Measurements from ENCODE around the gene PIK3R1. TPM values are rescaled to one million over a fixed set of nuclear protein-coding genes. Genes with fewer than 3 reads are reported as not detected.

Gene PIK3R1
- total and polyA plus RNA-seq, 7 donors, result 29.7 to 155 (median 102) TPM

- 73 to 82% (median 76%) methylated on average over 6 of the region's 6 CpGs for WGBS, 3 donors
- no peaks in the 10 kb centered on the region for H3K4me1 ChIP-seq
- H3K27ac ChIP-seq, result no peak overlapping the region
- DNase-seq (no peak), ATAC-seq (no peak)
- H3K36me3 ChIP-seq (ENCODE audit: insufficient read depth in 1 of 2, low read depth in 1 of 2), result no peaks in the 10 kb centered on the region
- H3K9me3 ChIP-seq, result no peaks in the 10 kb centered on the region
- no peak for TF ChIP-seq CTCF (IDR thresholded peaks at IDR 0.05)
- intact Hi-C loops (cut with DNase I), result no loop called here
- no peaks in the 10 kb centered on the region for H3K27me3 ChIP-seq (ENCODE audit: insufficient read depth in 3 of 3, low read length in 2 of 3)
- H3K4me3 ChIP-seq, result no peak overlapping the region
Observed at GRCh38 chr5:68329554-68330255, 114.1 kb downstream of the PIK3R1 start.

DNA sequence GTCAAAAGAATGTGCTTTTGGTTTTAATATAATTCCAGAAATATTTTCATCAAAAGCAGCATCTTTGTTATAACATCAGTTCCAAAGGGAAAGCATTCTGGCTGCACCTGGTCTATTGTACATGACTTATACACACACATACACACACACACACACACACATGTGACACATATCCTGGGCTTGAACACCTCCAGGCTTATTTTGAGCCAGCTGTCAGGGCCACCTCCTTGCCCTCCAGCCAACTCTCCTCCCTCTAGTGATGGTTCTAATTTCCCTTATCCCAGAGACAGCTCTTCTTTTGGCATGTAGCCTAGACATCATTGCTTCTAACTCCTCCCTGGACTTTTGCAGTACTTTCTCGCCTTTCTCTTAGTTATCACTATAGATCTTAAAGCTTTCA, 115.0 kb downstream of the PIK3R1 start:
- intact Hi-C loops (cut with DNase I), result no loop called here
- TF ChIP-seq CTCF (IDR thresholded peaks at IDR 0.05), result no peak
- no peak for DNase-seq
- Histone ChIP-seq H3K27ac (no peak overlapping the region), H3K9me3 (no peaks in the 10 kb centered on the region), H3K36me3 (ENCODE audit: insufficient read depth in 1 of 2, low read depth in 1 of 2) (no peaks in the 10 kb centered on the region), H3K4me3 (no peak overlapping the region), H3K27me3 (ENCODE audit: insufficient read depth in 3 of 3, low read length in 2 of 3) (no peaks in the 10 kb centered on the region), H3K4me1 (no peaks in the 10 kb centered on the region)
- no peak for ATAC-seq
- 62 to 68% (median 67%) methylated on average over 1 of the region's 1 CpG for WGBS, 3 donors

- H3K4me3 ChIP-seq, result no peak overlapping the region
- TF ChIP-seq CTCF (IDR thresholded peaks at IDR 0.05), result no peak
- H3K36me3 ChIP-seq (ENCODE audit: insufficient read depth in 1 of 2, low read depth in 1 of 2), result no peaks in the 10 kb centered on the region
- DNase-seq (no peak), ATAC-seq (no peak)
- no peaks in the 10 kb centered on the region for H3K9me3 ChIP-seq
- no peak overlapping the region for H3K27ac ChIP-seq
- intact Hi-C loops (cut with DNase I), result no loop called here
- H3K27me3 ChIP-seq (ENCODE audit: insufficient read depth in 3 of 3, low read length in 2 of 3), result no peaks in the 10 kb centered on the region
- H3K4me1 ChIP-seq, result no peaks in the 10 kb centered on the region
- WGBS, 3 donors, result 83 to 90% (median 88%) methylated on average over 4 of the region's 4 CpGs
Observed at GRCh38 chr5:68331192-68332079, 115.9 kb downstream of the PIK3R1 start.

DNA sequence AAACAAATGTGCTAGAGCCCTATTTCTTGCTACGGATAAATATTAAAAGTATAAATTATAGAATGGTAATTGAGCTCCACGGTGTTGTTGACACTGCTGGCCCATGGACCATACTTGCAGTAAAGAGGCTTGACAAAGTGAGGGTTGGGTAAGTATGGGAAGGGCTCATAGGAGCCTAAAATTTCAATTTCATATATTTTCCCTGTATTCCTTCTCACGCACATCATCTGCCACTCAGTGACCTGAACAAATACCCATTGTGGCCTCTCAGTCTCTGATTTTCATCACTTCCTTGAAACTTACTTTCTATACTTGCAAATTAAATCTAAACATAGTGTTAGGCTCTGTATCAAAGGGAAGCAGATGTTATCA, 116.5 kb downstream of the PIK3R1 start:
- no peaks in the 10 kb centered on the region for H3K9me3 ChIP-seq
- no peak for TF ChIP-seq CTCF (IDR thresholded peaks at IDR 0.05)
- H3K4me3 ChIP-seq, result no peak overlapping the region
- intact Hi-C loops (cut with DNase I), result no loop called here
- DNase-seq (no peak), ATAC-seq (no peak)
- no peak overlapping the region for H3K27ac ChIP-seq
- H3K27me3 ChIP-seq (ENCODE audit: insufficient read depth in 3 of 3, low read length in 2 of 3), result no peaks in the 10 kb centered on the region
- no peaks in the 10 kb centered on the region for H3K36me3 ChIP-seq (ENCODE audit: insufficient read depth in 1 of 2, low read depth in 1 of 2)
- H3K4me1 ChIP-seq, result no peaks in the 10 kb centered on the region
- 91 to 94% (median 91%) methylated on average over 3 of the region's 3 CpGs for WGBS, 3 donors
